IMR-90 (cell line): ENCODE measurements around the gene CSRNP3. TPM values are rescaled to one million over a fixed set of nuclear protein-coding genes. Genes with fewer than 3 reads are reported as not detected.

Experiments used
- ATAC-seq: fragments of 200-7000 bp; cut with Tn5 transposase; 2 replicates; pipeline ENCODE4 v1.9.1; 2020; ENCODE audit warnings: low read depth, mild to moderate bottlenecking, moderate library complexity
- BruUV-seq: library from RNA; stranded (reverse); fragments of 400-500 nt; replicated peaks from 2 replicates; lab custom pipeline; 2021; lab: Mats Ljungman, UMichigan
- CTCF ChIA-PET: fragments of 300-600 bp; formaldehyde crosslinking; extraction: SDS; loops from one replicate; lab custom pipeline; 2021; ENCODE audit warnings: antibody characterized with exemption; lab: Yijun Ruan, JAX
- POLR2A ChIA-PET: fragments of 300-600 bp; sonication (Branson Sonifier 250); formaldehyde crosslinking; loops from one replicate; lab custom pipeline; 2022; ENCODE audit warnings: antibody characterized with exemption; ENCODE audit not compliant: unreplicated experiment; lab: Charles Lee
- DNase-seq: peaks from one replicate; pipeline ENCODE4 v3.0.0; 2013
- H2AFZ ChIP-seq: replicated peaks from 2 replicates; pipeline ENCODE3; 2013; ENCODE audit warnings: low read length, mild to moderate bottlenecking; ENCODE audit not compliant: poor library complexity
- H2AK5ac ChIP-seq: 2 replicates; pipeline ENCODE4 v1.6.1; 2013; ENCODE audit warnings: low read depth, low read length, inconsistent platforms
- H2AK9ac ChIP-seq: replicated peaks from 2 replicates; pipeline ENCODE3; 2013; ENCODE audit warnings: mild to moderate bottlenecking, low read depth, low read length, moderate library complexity; ENCODE audit not compliant: poor library complexity
- H2BK120ac ChIP-seq: 2 replicates; pipeline ENCODE4 v1.6.1; 2013; ENCODE audit warnings: low read depth, low read length, inconsistent platforms
- H2BK15ac ChIP-seq: 3 replicates; pipeline ENCODE4 v1.6.1; 2013; ENCODE audit warnings: low read depth, low read length, inconsistent platforms
- H2BK20ac ChIP-seq: 2 replicates; pipeline ENCODE4 v1.6.1; 2013; ENCODE audit warnings: low read depth, mild to moderate bottlenecking, inconsistent platforms, low read length, moderate library complexity
- H2BK5ac ChIP-seq: 2 replicates; pipeline ENCODE4 v1.6.1; 2013; ENCODE audit warnings: mild to moderate bottlenecking, low read depth, low read length, inconsistent platforms; ENCODE audit not compliant: poor library complexity, severe bottlenecking
- H3K14ac ChIP-seq: replicated peaks from 2 replicates; pipeline ENCODE4 v1.6.1; 2013; ENCODE audit warnings: low read depth, low read length, inconsistent platforms
- H3K18ac ChIP-seq: 2 replicates; pipeline ENCODE4 v1.6.1; 2013; ENCODE audit warnings: low read depth, low read length, control low read depth
- H3K23ac ChIP-seq: 2 replicates; pipeline ENCODE4 v1.6.1; 2013; ENCODE audit warnings: low read depth, low read length, inconsistent platforms
- H3K27ac ChIP-seq: 2 replicates; pipeline ENCODE4 v1.5.1; 2013; ENCODE audit warnings: mild to moderate bottlenecking, control low read depth, low read length; ENCODE audit not compliant: insufficient read depth
- H3K27me3 ChIP-seq: 2 replicates; pipeline ENCODE4 v1.6.1; 2013; ENCODE audit warnings: low read length; ENCODE audit not compliant: control insufficient read depth, insufficient read depth
- H3K36me3 ChIP-seq: 2 replicates; pipeline ENCODE4 v1.6.1; 2013; ENCODE audit warnings: low read length, mixed read lengths; ENCODE audit not compliant: control insufficient read depth, insufficient read depth
- H3K4ac ChIP-seq: 2 replicates; pipeline ENCODE4 v1.6.1; 2013; ENCODE audit warnings: low read depth, low read length, inconsistent platforms
- H3K4me1 ChIP-seq: 2 replicates; pipeline ENCODE4 v1.6.1; 2013; ENCODE audit warnings: low read length, mixed read lengths; ENCODE audit not compliant: control insufficient read depth, insufficient read depth
- H3K4me2 ChIP-seq: 2 replicates; pipeline ENCODE4 v1.6.1; 2013; ENCODE audit warnings: low read depth, mild to moderate bottlenecking, control low read depth, low read length, moderate library complexity
- H3K4me3 ChIP-seq: 2 replicates; pipeline ENCODE4 v1.5.1; 2013; ENCODE audit warnings: low read depth, mild to moderate bottlenecking, control low read depth, low read length, moderate library complexity; ENCODE audit not compliant: insufficient read depth
- H3K56ac ChIP-seq: 2 replicates; pipeline ENCODE4 v1.6.1; 2013; ENCODE audit warnings: low read length, inconsistent platforms; ENCODE audit not compliant: insufficient read depth; ENCODE audit errors: extremely low read depth
- H3K79me1 ChIP-seq, 2 experiments: 2 replicates each; pipeline ENCODE4 v1.6.1; 2013; ENCODE audit warnings: low read length in 2 of 2, inconsistent platforms in 1 of 2, low read depth in 1 of 2
- H3K9ac ChIP-seq: 2 replicates; pipeline ENCODE4 v1.6.1; 2013; ENCODE audit warnings: low read depth, low read length, control low read depth
- H3K9me1 ChIP-seq: 2 replicates; pipeline ENCODE4 v1.6.1; 2013; ENCODE audit warnings: low read length, inconsistent platforms; ENCODE audit not compliant: insufficient read depth
- H3K9me3 ChIP-seq: 2 replicates; pipeline ENCODE4 v1.6.1; 2013; ENCODE audit warnings: low read length; ENCODE audit not compliant: control insufficient read depth, insufficient read depth
- H4K20me1 ChIP-seq: 2 replicates; pipeline ENCODE4 v1.6.1; 2013; ENCODE audit warnings: low read length, inconsistent platforms; ENCODE audit not compliant: insufficient read depth
- H4K5ac ChIP-seq: 2 replicates; pipeline ENCODE4 v1.6.1; 2013; ENCODE audit warnings: mild to moderate bottlenecking, low read depth, low read length, control low read depth
- H4K8ac ChIP-seq, 2 experiments: 2 replicates each; pipeline ENCODE4 v1.6.1; 2013; ENCODE audit warnings: low read depth in 2 of 2, low read length in 2 of 2, control low read depth in 1 of 2, inconsistent platforms in 1 of 2
- H4K91ac ChIP-seq: 2 replicates; pipeline ENCODE4 v1.6.1; 2013; ENCODE audit warnings: low read depth, low read length, inconsistent platforms; ENCODE audit not compliant: insufficient read depth
- BHLHE40 ChIP-seq: fragments of 150-350 bp; IDR thresholded peaks from 2 replicates; pipeline ENCODE4 v1.6.1; 2016; ENCODE audit warnings: mild to moderate bottlenecking, low read depth, low read length
- CEBPB ChIP-seq: IDR thresholded peaks from 2 replicates; pipeline ENCODE4 v1.6.1; 2012; ENCODE audit warnings: low read depth, low read length, improper control_type of control experiment
- CHD1 ChIP-seq: IDR thresholded peaks from 2 replicates; pipeline ENCODE4 v1.6.1; 2012; ENCODE audit warnings: low read depth, low read length, improper control_type of control experiment
- CTCF ChIP-seq: conservative IDR thresholded peaks from 2 replicates; pipeline ENCODE4 v1.5.1; 2012; ENCODE audit warnings: mild to moderate bottlenecking, low read depth, low read length, improper control_type of control experiment
- ELK1 ChIP-seq: fragments of 150-350 bp; IDR thresholded peaks from 2 replicates; pipeline ENCODE4 v1.6.1; 2016; ENCODE audit warnings: low read depth, mild to moderate bottlenecking, low read length, moderate library complexity, borderline replicate concordance
- FOS ChIP-seq: fragments of 150-350 bp; IDR thresholded peaks from 2 replicates; pipeline ENCODE4 v1.6.1; 2016; ENCODE audit warnings: low read depth, low read length
- MAFK ChIP-seq: IDR thresholded peaks from 2 replicates; pipeline ENCODE4 v1.6.1; 2012; ENCODE audit warnings: low read depth, low read length, improper control_type of control experiment
- MAZ ChIP-seq: IDR thresholded peaks from 2 replicates; pipeline ENCODE4 v1.6.1; 2012; ENCODE audit warnings: low read depth, mild to moderate bottlenecking, low read length, improper control_type of control experiment, moderate library complexity, borderline replicate concordance
- MXI1 ChIP-seq: IDR thresholded peaks from 2 replicates; pipeline ENCODE4 v1.6.1; 2012; ENCODE audit warnings: low read depth, mild to moderate bottlenecking, low read length, moderate library complexity, borderline replicate concordance
- NFE2L2 ChIP-seq: fragments of 150-350 bp; IDR thresholded peaks from 2 replicates; pipeline ENCODE4 v1.6.1; 2016; ENCODE audit warnings: low read depth, mild to moderate bottlenecking, low read length
- POLR2A ChIP-seq: IDR thresholded peaks from 2 replicates; pipeline ENCODE4 v1.6.1; 2012; ENCODE audit warnings: mild to moderate bottlenecking, low read depth, low read length
- RAD21 ChIP-seq: IDR thresholded peaks from 2 replicates; pipeline ENCODE4 v1.6.1; 2012; ENCODE audit warnings: low read length, improper control_type of control experiment
- RCOR1 ChIP-seq: IDR thresholded peaks from 2 replicates; pipeline ENCODE4 v1.6.1; 2012; ENCODE audit warnings: mild to moderate bottlenecking, low read length, improper control_type of control experiment; ENCODE audit not compliant: insufficient replicate concordance
- RFX5 ChIP-seq: IDR thresholded peaks from 2 replicates; pipeline ENCODE4 v1.8.0; 2012; ENCODE audit warnings: low read depth, mild to moderate bottlenecking, low read length, moderate library complexity
- SMC3 ChIP-seq: fragments of 150-350 bp; IDR thresholded peaks from 2 replicates; pipeline ENCODE4 v1.6.1; 2016; ENCODE audit warnings: low read depth, mild to moderate bottlenecking, antibody characterized with exemption, low read length, moderate library complexity
- WGBS, 2 experiments: methylation state at CpG; one replicate each; pipeline versions ENCODE4 v1.1.5 to v1.1.7; 2013; ENCODE audit warnings: missing lambda C conversion rate in 2 of 2; ENCODE audit not compliant: insufficient read length in 1 of 2; ENCODE audit errors: extremely low coverage in 2 of 2; 5-methylcytosine and 5-hydroxymethylcytosine counted together
- dilution Hi-C: fragments of 300-500 bp; cut with HindIII; formaldehyde crosslinking; loops from one replicate; pipeline ENCODE4 v1.14.3; 2018; ENCODE audit warnings: low sequenced_read_pairs; ENCODE audit not compliant: unreplicated experiment
- in situ Hi-C: fragments of 300-500 bp; cut with MboI; formaldehyde crosslinking; loops from 3 replicates; pipeline ENCODE4 v1.14.3; 2019; ENCODE audit warnings: low sequenced_read_pairs, inconsistent platforms, mixed read lengths
- intact Hi-C: fragments of 100-400 bp; cut with micrococcal nuclease; formaldehyde crosslinking; loops from 2 replicates; pipeline ENCODE4 v1.10.0; 2022
- polyA plus RNA-seq, 3 experiments: library from polyadenylated mRNA; depleted of rRNA; stranded (reverse); fragments of >200 nt; gene quantifications; 2 replicates each; pipeline ENCODE4 v1.2.3, GENCODE V29; 2012; ENCODE audit warnings: low replicate concordance in 1 of 3
- total RNA-seq: library from RNA; depleted of rRNA; stranded (reverse); fragments of >200 nt; gene quantifications from 2 replicates; pipeline ENCODE4 v1.2.3, GENCODE V29; 2012
- TF ChIP-seq, protein P1 (sequence below): fragments of 150-350 bp; IDR thresholded peaks from 2 replicates; pipeline ENCODE4 v1.6.1; 2017; ENCODE audit warnings: mild to moderate bottlenecking, antibody characterized with exemption, low read length, low read depth

The CSRNP3 gene
- total and polyA plus RNA-seq, 2 of the 4 experiments (the other 2 are of a cell fraction) = 0.21 to 0.72 TPM

- no peak overlapping the region for H4K91ac ChIP-seq
Measured at GRCh38 chr2:165428926-165429325, 40.6 kb upstream of the CSRNP3 start.

More at GRCh38 chr2:165428926-165429325, 40.6 kb upstream of the CSRNP3 start:
- Histone ChIP-seq H2AK5ac (no peak overlapping the region), H3K9ac (no peak overlapping the region), H4K20me1 (no peaks in the 10 kb centered on the region), H2BK120ac (no peak overlapping the region), H3K36me3 (no peaks in the 10 kb centered on the region), H3K56ac (no peak overlapping the region), H3K9me3 (no peaks in the 10 kb centered on the region), H3K4me2 (no peak overlapping the region), H4K5ac (no peak overlapping the region), H2BK15ac (no peak overlapping the region), H3K14ac (no peak overlapping the region), H2BK20ac (no peak overlapping the region), H3K4ac (no peak overlapping the region), H3K79me1 (no peaks in the 10 kb centered on the region), H2AFZ (no peak overlapping the region), H4K8ac (no peak overlapping the region), H2BK5ac (no peak overlapping the region), H3K27ac (no peak overlapping the region), H2AK9ac (no peak overlapping the region), H3K18ac (no peak overlapping the region), H3K23ac (no peak overlapping the region), H3K4me3 (no peak overlapping the region), H3K27me3 (no peaks in the 10 kb centered on the region), H3K9me1 (no peaks in the 10 kb centered on the region), H3K4me1 (no peaks in the 10 kb centered on the region)
- CTCF ChIA-PET = no interaction called here
- ATAC-seq (no peak), DNase-seq (no peak)
- BruUV-seq = no TSS peak
- dilution Hi-C loops = no loop called here
- POLR2A ChIA-PET = no interaction called here
- intact Hi-C loops = no loop called here
- in situ Hi-C loops = no loop called here
- no peak for TF ChIP-seq RFX5
- TF ChIP-seq MXI1 = no peak
- TF ChIP-seq SMC3 = no peak
- TF ChIP-seq CEBPB = no peak
- TF ChIP-seq CTCF = no peak
- TF ChIP-seq RCOR1 = no peak
- TF ChIP-seq FOS = no peak
- no peak for TF ChIP-seq RAD21
- TF ChIP-seq NFE2L2 = no peak
- no peak for TF ChIP-seq BHLHE40
- TF ChIP-seq MAFK = no peak
- TF ChIP-seq ELK1 = no peak
- TF ChIP-seq, protein P1, sequence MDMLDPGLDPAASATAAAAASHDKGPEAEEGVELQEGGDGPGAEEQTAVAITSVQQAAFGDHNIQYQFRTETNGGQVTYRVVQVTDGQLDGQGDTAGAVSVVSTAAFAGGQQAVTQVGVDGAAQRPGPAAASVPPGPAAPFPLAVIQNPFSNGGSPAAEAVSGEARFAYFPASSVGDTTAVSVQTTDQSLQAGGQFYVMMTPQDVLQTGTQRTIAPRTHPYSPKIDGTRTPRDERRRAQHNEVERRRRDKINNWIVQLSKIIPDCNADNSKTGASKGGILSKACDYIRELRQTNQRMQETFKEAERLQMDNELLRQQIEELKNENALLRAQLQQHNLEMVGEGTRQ = no peak
- TF ChIP-seq CHD1 = no peak
- TF ChIP-seq MAZ = no peak
- no peak for TF ChIP-seq POLR2A
- WGBS, 2 experiments = no CpG with 5 or more reads among the region's 1 CpG
